PC-3 (cell line): ENCODE results near the gene ASB2.

Source experiments
- CTCF ChIP-seq: fragments of 300-600 bp; sonication (generic); conservative IDR thresholded peaks from 2 replicates; pipeline ENCODE4 v1.5.1; 2017; ENCODE audit warnings: antibody characterized with exemption, low read depth, mild to moderate bottlenecking, low read length
- EZH2 ChIP-seq: fragments of 300-600 bp; sonication (generic); IDR thresholded peaks from one replicate; pipeline ENCODE4 v1.6.1; 2017; ENCODE audit warnings: antibody characterized with exemption, mild to moderate bottlenecking, low read length; ENCODE audit not compliant: unreplicated experiment
- EZH2phosphoT487 ChIP-seq: fragments of 300-600 bp; sonication (generic); IDR thresholded peaks from 2 replicates; pipeline ENCODE4 v1.6.1; 2018; ENCODE audit warnings: mild to moderate bottlenecking, antibody characterized with exemption, low read length, borderline replicate concordance

GRCh38 chr14:93984987-93985410 lies 8.6 kb upstream of the ASB2 start:
- TF ChIP-seq EZH2: no peak
- TF ChIP-seq CTCF: peak; percentile 62
- no peak for TF ChIP-seq EZH2phosphoT487
